Neural progenitor cell (in vitro differentiated cells): Measurements from ENCODE around the gene VIPR1.
A peak's percentile ranks its signal among the peaks of the same experiment; 100 is the strongest.

ENCODE experiments used
- CTCF ChIP-seq: fragments of 200-600 bp; sonication (generic); IDR thresholded peaks from 2 replicates; pipeline ENCODE4 v1.5.1; 2017; ENCODE audit warnings: antibody characterized with exemption, mild to moderate bottlenecking
- EZH2phosphoT487 ChIP-seq: fragments of 200-600 bp; sonication (generic); IDR thresholded peaks from 2 replicates; pipeline ENCODE4 v1.6.1; 2017; ENCODE audit warnings: antibody characterized with exemption

- TF ChIP-seq CTCF = peak; percentile 86
- TF ChIP-seq EZH2phosphoT487 = no peak
Measured at GRCh38 chr3:42539871-42540714, 37.6 kb downstream of the VIPR1 start.
